Gastroesophageal sphincter (tissue), 4 donors: ENCODE data around the gene MLF1. TPM values are rescaled to one million over a fixed set of nuclear protein-coding genes. Genes with fewer than 3 reads are reported as not detected.

Experiments used
- ATAC-seq: fragments of 150-250 bp; one replicate; pipeline ENCODE4 v1.9.1; 2016; ENCODE audit warnings: mild to moderate bottlenecking, moderate library complexity
- H3K27ac ChIP-seq, 4 donors: fragments of 200-600 bp; sonication (generic) in 3 of 4; 1 replicate in 3 of 4; 2 replicates in 1 of 4; pipeline ENCODE4 v1.5.1; 2016 to 2019
- H3K27me3 ChIP-seq: fragments of 200-600 bp; sonication (generic); one replicate; pipeline ENCODE4 v1.5.1; 2019
- H3K36me3 ChIP-seq, 2 donors: fragments of 200-600 bp; sonication (generic); one replicate each; pipeline ENCODE4 v1.5.1; 2019; ENCODE audit warnings: control low read depth in 1 of 2
- H3K4me1 ChIP-seq, 3 donors: fragments of 200-600 bp; sonication (generic); 1 replicate in 2 of 3; 2 replicates in 1 of 3; pipeline ENCODE4 v1.5.1; 2016 to 2019; ENCODE audit warnings: control low read depth in 2 of 3
- H3K4me3 ChIP-seq, 2 donors: fragments of 200-600 bp; sonication (generic); one replicate each; pipeline ENCODE4 v1.5.1; 2019; ENCODE audit warnings: mild to moderate bottlenecking in 1 of 2, moderate library complexity in 1 of 2
- H3K9me3 ChIP-seq, 3 donors: fragments of 200-600 bp; sonication (generic); one replicate each; pipeline ENCODE4 v1.5.1; 2017 to 2019; ENCODE audit warnings: control low read depth in 2 of 3
- CTCF ChIP-seq, 4 experiments: fragments of 200-600 bp in 2 of 4; fragments of 450-650 bp in 2 of 4; sonication (generic) in 1 of 4; IDR thresholded peaks; one replicate each; pipeline ENCODE4 v1.5.1; 2017 to 2019; ENCODE audit warnings: antibody characterized with exemption in 4 of 4, mild to moderate bottlenecking in 2 of 4, moderate library complexity in 2 of 4
- EP300 ChIP-seq: sonication (generic); formaldehyde crosslinking; IDR thresholded peaks from one replicate; pipeline ENCODE4 v1.6.1; 2017; ENCODE audit warnings: antibody characterized with exemption, mild to moderate bottlenecking
- POLR2A ChIP-seq, 2 donors: fragments of 450-650 bp; IDR thresholded peaks; one replicate each; pipeline ENCODE4 v1.6.1; 2017; ENCODE audit warnings: antibody characterized with exemption in 2 of 2, mild to moderate bottlenecking in 2 of 2, moderate library complexity in 1 of 2
- POLR2AphosphoS5 ChIP-seq: sonication (generic); formaldehyde crosslinking; IDR thresholded peaks from one replicate; pipeline ENCODE4 v1.6.1; 2017; ENCODE audit warnings: antibody characterized with exemption
- WGBS, 2 donors: methylation state at CpG; one replicate each; pipeline ENCODE4 v1.1.5; 2018; ENCODE audit warnings: low coverage in 1 of 2; 5-methylcytosine and 5-hydroxymethylcytosine counted together
- total RNA-seq, 4 donors: library from RNA; depleted of rRNA; stranded (reverse); fragments of >200 nt; gene quantifications; one replicate each; pipeline ENCODE4 v1.1.0, GENCODE V29; 2016

Gene MLF1
- total RNA-seq, 4 donors from 2014 or later: 8.1 to 21.2 (median 14.8) TPM

GRCh38 chr3:158565076-158565475 lies 5.9 kb upstream of the MLF1 start:
- Histone ChIP-seq H3K9me3 (no peaks in the 10 kb centered on the region), H3K27me3 (no peaks in the 10 kb centered on the region), H3K4me1 (no peaks in the 10 kb centered on the region), H3K4me3 (no peak overlapping the region), H3K27ac (no peak overlapping the region), H3K36me3 (no peaks in the 10 kb centered on the region)
- TF ChIP-seq POLR2A (IDR thresholded peaks at IDR 0.05): no peak
- no peak for TF ChIP-seq POLR2AphosphoS5
- no peak for ATAC-seq
- WGBS, 2 donors: 91 to 100% methylated on average over 1 to 6 of the region's 6 CpGs

- no peak for ATAC-seq
- H3K27me3 ChIP-seq: no peaks in the 10 kb centered on the region
- H3K4me3 ChIP-seq: no peak overlapping the region
- no peaks in the 10 kb centered on the region for H3K9me3 ChIP-seq
- H3K27ac ChIP-seq: no peak overlapping the region
- 94 to 98% methylated on average over 3 of the region's 3 CpGs for WGBS, 2 donors
- TF ChIP-seq POLR2AphosphoS5 (no peak), EP300 (no peak), POLR2A (IDR thresholded peaks at IDR 0.05) (no peak), CTCF (IDR thresholded peaks at IDR 0.05) (no peak)
- peaks cover 3 to 23% (median 5%) of the 10 kb centered on the region in 3 donors for H3K4me1 ChIP-seq
- no peaks in the 10 kb centered on the region for H3K36me3 ChIP-seq
Measured at GRCh38 chr3:158568784-158569183, 2.2 kb upstream of the MLF1 start.

GRCh38 chr3:158569794-158570193 lies 1.2 kb upstream of the MLF1 start:
- ATAC-seq: no peak
- Histone ChIP-seq H3K27me3 (no peaks in the 10 kb centered on the region), H3K4me1 (peaks cover 3 to 23% (median 5%) of the 10 kb centered on the region in 3 donors), H3K36me3 (no peaks in the 10 kb centered on the region), H3K4me3 (no peak overlapping the region), H3K27ac (no peak overlapping the region), H3K9me3 (no peaks in the 10 kb centered on the region)
- TF ChIP-seq EP300: no peak
- TF ChIP-seq POLR2AphosphoS5: no peak
- TF ChIP-seq POLR2A (IDR thresholded peaks at IDR 0.05): no peak
- 27 to 45% methylated on average over 1 to 3 of the region's 3 CpGs for WGBS, 2 donors

DNA sequence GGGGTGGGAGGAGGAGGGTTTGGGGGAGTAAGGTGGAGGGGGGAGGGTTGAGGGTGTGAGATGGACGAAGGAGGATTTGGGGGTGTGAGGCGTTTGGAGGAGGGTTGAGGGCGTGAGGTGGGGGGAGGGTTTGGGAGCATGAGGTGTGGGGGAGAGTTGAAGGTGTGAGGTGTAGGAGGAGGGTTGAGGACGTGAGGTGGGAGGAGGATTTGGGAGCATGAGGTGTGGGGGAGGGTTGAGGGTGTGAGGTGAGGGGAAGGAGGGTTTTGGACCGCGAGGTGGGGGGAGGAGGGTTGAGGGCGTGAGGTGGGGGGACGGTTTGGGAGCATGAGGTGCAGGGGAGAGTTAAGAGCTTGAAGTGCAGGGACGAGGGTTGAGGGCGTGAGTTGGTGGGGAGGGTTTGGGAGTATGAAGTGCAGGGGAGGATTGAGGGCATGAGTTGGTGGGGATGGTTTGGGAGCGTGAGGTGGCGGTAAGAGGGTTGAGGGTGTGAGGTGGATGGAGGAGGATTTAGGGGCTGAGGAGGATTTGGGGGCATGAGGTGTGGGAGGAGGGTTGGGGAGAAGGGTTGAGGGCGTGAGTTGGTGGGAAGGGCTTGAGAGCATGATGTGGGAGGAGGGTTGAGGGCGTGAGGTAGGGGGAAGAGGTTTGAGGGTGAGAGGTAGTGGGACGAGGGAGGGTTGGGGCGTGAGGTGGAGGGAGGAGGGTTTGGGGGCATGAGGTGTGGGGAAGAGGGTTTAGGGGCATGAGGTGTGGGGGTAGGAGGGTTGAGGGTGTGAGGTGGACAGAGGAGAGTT lies 1.2 kb downstream of the MLF1 start:
- Histone ChIP-seq H3K9me3 (no peaks in the 10 kb centered on the region), H3K27me3 (no peaks in the 10 kb centered on the region), H3K4me1 (peaks cover 3 to 23% (median 5%) of the 10 kb centered on the region in 3 donors), H3K36me3 (no peaks in the 10 kb centered on the region), H3K27ac (no peak overlapping the region), H3K4me3 (peak overlapping the region in 1 of 2 donors; percentile 58)
- ATAC-seq: no peak
- no peak for TF ChIP-seq POLR2A (IDR thresholded peaks at IDR 0.05)
- TF ChIP-seq POLR2AphosphoS5: no peak
- no peak for TF ChIP-seq CTCF (IDR thresholded peaks at IDR 0.05)
- no peak for TF ChIP-seq EP300
- 75 to 85% methylated on average over 10 to 15 of the region's 16 CpGs for WGBS, 2 donors

- no peak overlapping the region for H3K4me3 ChIP-seq
- no peaks in the 10 kb centered on the region for H3K9me3 ChIP-seq
- no peak overlapping the region for H3K27ac ChIP-seq
- no peaks in the 10 kb centered on the region for H3K27me3 ChIP-seq
- ATAC-seq: no peak
- H3K36me3 ChIP-seq: no peaks in the 10 kb centered on the region
- H3K4me1 ChIP-seq: peaks cover 3 to 23% (median 5%) of the 10 kb centered on the region in 3 donors
- no peak for TF ChIP-seq POLR2A (IDR thresholded peaks at IDR 0.05)
- TF ChIP-seq POLR2AphosphoS5: no peak
- TF ChIP-seq CTCF (IDR thresholded peaks at IDR 0.05): no peak
- TF ChIP-seq EP300: no peak
- 87 to 88% methylated on average over 8 of the region's 8 CpGs for WGBS, 2 donors
Measured at GRCh38 chr3:158572766-158573060, 1.7 kb downstream of the MLF1 start.

DNA sequence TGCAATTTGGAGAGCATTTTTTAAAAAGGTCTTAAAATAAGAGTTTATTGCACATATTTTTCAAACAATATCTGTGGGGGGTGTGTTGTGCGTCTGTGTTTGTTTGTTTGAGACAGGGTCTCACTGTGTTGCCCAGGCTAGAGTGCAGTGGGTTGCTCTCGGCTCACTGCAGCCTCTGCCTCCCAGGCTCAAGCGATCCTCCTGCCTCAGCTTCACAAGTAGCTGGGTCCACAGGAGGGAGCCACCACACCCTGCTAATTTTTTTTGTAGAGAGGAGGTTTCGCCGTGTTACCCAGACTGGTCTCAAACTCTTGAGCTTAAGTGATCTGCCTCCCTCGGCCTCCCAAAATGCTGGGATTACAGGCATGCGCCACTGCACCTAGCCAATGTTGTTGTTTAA lies 2.7 kb downstream of the MLF1 start:
- TF ChIP-seq POLR2A (IDR thresholded peaks at IDR 0.05) (no peak), CTCF (IDR thresholded peaks at IDR 0.05) (no peak), EP300 (no peak), POLR2AphosphoS5 (no peak)
- H3K4me3 ChIP-seq: no peak overlapping the region
- WGBS, 2 donors: 84 to 94% methylated on average over 2 to 5 of the region's 7 CpGs
- H3K27me3 ChIP-seq: no peaks in the 10 kb centered on the region
- ATAC-seq: no peak
- H3K4me1 ChIP-seq: peaks cover 3 to 23% (median 5%) of the 10 kb centered on the region in 3 donors
- no peaks in the 10 kb centered on the region for H3K36me3 ChIP-seq
- H3K27ac ChIP-seq: no peak overlapping the region
- H3K9me3 ChIP-seq: no peaks in the 10 kb centered on the region
